ENCODE data around the gene OSBPL6.

DNA sequence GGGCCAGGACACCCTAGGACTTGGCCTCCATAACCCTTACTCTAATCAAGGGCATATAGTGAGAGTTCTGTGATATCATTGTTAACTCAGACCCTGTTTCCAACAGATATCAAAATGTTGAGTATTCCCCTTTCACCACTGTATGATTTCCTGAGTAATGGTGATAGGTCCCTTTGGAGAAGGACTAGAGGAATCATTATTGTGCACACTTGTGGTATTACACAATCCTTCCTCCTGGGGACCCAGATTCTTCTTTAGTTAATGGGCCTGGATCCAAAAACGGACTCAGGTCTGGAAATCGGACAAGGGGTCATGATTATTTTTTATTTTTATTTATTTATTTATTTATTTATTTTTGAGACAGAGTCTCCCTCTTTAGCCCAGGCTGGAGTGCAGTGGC lies 233.1 kb downstream of the OSBPL6 start:
- TF ChIP-seq, protein P1, sequence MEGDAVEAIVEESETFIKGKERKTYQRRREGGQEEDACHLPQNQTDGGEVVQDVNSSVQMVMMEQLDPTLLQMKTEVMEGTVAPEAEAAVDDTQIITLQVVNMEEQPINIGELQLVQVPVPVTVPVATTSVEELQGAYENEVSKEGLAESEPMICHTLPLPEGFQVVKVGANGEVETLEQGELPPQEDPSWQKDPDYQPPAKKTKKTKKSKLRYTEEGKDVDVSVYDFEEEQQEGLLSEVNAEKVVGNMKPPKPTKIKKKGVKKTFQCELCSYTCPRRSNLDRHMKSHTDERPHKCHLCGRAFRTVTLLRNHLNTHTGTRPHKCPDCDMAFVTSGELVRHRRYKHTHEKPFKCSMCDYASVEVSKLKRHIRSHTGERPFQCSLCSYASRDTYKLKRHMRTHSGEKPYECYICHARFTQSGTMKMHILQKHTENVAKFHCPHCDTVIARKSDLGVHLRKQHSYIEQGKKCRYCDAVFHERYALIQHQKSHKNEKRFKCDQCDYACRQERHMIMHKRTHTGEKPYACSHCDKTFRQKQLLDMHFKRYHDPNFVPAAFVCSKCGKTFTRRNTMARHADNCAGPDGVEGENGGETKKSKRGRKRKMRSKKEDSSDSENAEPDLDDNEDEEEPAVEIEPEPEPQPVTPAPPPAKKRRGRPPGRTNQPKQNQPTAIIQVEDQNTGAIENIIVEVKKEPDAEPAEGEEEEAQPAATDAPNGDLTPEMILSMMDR (IDR thresholded peaks at IDR 0.05) = no peak
- no peak for TF ChIP-seq POLR2A (IDR thresholded peaks at IDR 0.05)

All from sigmoid colon (tissue), 3 donors.